ENCODE results near the gene DYSF.

DYSF gene

DNA sequence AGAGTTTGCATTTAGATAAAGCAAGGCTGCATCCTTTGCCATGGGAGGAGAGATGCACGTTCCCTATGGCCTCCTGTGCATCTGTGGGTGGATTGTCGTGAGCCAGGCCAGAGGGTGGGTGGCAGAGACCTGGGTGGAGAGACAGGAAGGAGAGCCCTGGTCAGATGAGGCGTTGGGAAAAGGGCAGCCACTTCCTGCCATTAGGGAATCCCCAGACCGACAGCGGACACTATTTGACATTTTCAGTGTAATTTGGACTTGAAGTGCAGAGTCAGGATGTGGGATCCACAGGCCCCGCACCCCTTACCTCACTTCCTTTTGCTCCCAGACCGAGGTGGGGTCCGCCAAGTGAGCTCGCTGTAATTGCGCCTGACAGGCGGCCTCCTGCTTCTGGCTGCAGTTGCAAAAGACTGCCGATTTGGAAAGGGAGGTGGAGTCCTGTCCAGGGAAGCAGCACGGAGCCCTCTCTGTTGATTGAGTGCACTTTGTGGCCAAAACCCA, 150.0 kb downstream of the DYSF start:
- TF ChIP-seq, protein P1, sequence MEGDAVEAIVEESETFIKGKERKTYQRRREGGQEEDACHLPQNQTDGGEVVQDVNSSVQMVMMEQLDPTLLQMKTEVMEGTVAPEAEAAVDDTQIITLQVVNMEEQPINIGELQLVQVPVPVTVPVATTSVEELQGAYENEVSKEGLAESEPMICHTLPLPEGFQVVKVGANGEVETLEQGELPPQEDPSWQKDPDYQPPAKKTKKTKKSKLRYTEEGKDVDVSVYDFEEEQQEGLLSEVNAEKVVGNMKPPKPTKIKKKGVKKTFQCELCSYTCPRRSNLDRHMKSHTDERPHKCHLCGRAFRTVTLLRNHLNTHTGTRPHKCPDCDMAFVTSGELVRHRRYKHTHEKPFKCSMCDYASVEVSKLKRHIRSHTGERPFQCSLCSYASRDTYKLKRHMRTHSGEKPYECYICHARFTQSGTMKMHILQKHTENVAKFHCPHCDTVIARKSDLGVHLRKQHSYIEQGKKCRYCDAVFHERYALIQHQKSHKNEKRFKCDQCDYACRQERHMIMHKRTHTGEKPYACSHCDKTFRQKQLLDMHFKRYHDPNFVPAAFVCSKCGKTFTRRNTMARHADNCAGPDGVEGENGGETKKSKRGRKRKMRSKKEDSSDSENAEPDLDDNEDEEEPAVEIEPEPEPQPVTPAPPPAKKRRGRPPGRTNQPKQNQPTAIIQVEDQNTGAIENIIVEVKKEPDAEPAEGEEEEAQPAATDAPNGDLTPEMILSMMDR (IDR thresholded peaks at IDR 0.05; ENCODE audit: borderline replicate concordance, insufficient read depth, low read depth, low read length), result no peak
- no peak overlapping the region for H3K4me3 ChIP-seq (ENCODE audit: low read depth, low read length)

GRCh38 chr2:71603851-71604725, 150.7 kb downstream of the DYSF start:
- no peak overlapping the region for H3K4me3 ChIP-seq (ENCODE audit: low read depth, low read length)
- TF ChIP-seq, protein P1 (IDR thresholded peaks at IDR 0.05; ENCODE audit: borderline replicate concordance, insufficient read depth, low read depth, low read length), result no peak

DNA sequence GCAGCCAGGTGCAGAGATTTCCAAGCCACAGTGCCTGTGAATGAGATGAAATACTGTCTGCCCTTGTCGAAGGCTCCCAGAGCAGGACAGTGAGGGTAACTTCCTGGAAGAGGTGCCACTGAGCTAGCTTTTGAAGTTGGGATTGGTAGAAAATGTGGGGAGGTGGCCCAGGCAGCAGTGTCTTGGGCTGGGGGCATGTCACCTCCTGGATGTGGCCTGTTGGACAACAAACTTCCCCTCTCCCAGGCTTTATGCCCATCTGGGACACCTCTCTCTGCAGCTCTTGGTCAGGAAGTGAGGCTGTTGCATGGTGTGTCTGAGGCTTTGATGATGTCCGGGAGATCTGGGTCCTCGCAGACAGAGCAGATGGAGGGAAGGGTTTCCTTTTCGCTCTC, 151.4 kb downstream of the DYSF start:
- TF ChIP-seq, protein P1 (IDR thresholded peaks at IDR 0.05; ENCODE audit: borderline replicate concordance, insufficient read depth, low read depth, low read length), result no peak
- H3K4me3 ChIP-seq (ENCODE audit: low read depth, low read length), result no peak overlapping the region

DNA sequence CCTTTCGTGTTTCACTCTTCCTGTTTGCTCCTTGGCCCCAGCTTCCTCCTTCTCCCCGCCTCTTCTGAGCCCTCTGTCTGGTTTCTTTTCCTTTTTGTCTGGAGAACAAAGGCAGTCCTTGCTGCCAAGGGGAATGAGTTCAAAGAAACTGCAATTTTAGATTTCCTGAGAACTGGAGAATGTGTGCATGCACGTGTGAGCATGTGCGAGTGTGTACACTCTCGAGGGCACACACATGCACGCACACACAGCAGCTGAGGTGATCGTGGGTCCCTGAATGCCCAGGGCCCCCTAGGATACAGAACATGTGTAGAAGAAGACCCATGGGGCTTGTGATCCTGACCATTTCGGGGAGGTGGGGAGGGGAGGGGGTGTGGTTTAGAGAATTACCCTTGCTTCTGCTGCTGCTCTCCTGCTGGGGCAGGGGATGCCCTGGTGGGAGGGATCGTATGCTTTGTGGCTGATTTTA, 151.8 kb downstream of the DYSF start:
- TF ChIP-seq, protein P1 (IDR thresholded peaks at IDR 0.05; ENCODE audit: borderline replicate concordance, insufficient read depth, low read depth, low read length), result no peak

GRCh38 chr2:71605781-71606241, 152.4 kb downstream of the DYSF start:
- H3K4me3 ChIP-seq (ENCODE audit: low read depth, low read length), result no peak overlapping the region
- TF ChIP-seq, protein P1 (IDR thresholded peaks at IDR 0.05; ENCODE audit: borderline replicate concordance, insufficient read depth, low read depth, low read length), result no peak

More for the DNA sequence above, 151.8 kb downstream of the DYSF start:
- no peak overlapping the region for H3K4me3 ChIP-seq (ENCODE audit: low read depth, low read length)

DNA sequence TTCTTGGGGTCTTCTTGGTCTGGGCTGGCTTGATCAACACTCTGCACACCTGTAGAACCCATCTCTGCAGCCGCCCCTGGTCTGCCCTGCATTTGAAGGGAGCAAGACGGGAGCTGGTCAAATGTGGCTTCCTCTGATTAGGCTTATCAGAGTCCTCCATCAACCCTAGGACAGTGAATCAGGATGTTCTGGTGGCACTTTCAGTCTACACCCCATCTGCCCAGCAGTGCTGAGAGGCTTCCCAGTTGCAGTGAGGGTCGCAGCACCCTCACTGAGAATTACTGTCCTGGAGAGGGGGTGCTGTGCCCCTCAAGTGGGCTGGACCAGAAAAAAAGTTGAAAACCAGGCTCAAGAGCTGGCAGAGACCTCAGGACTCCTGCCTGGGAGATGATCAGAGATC, 152.9 kb downstream of the DYSF start:
- H3K4me3 ChIP-seq (ENCODE audit: low read depth, low read length), result no peak overlapping the region
- TF ChIP-seq, protein P1 (IDR thresholded peaks at IDR 0.05; ENCODE audit: borderline replicate concordance, insufficient read depth, low read depth, low read length), result no peak

Measured in GM12875 (cell line).